Measurements from ENCODE around the gene AP2A2.

The AP2A2 gene

GRCh38 chr11:991711-992307, 66.1 kb downstream of the AP2A2 start:
- DNase-seq (ENCODE audit: extremely low read depth, low read depth): no peak
- TF ChIP-seq CTCF (IDR thresholded peaks at IDR 0.05; ENCODE audit: low read depth, low read length): no peak

GRCh38 chr11:992577-992976, 66.9 kb downstream of the AP2A2 start:
- no peak for TF ChIP-seq CTCF (IDR thresholded peaks at IDR 0.05; ENCODE audit: low read depth, low read length)
- no peak for DNase-seq (ENCODE audit: extremely low read depth, low read depth)

- DNase-seq (ENCODE audit: extremely low read depth, low read depth): no peak
- TF ChIP-seq CTCF (IDR thresholded peaks at IDR 0.05; ENCODE audit: low read depth, low read length): no peak
Measured at GRCh38 chr11:993632-994167, 68.0 kb downstream of the AP2A2 start.

- no peak for TF ChIP-seq CTCF (IDR thresholded peaks at IDR 0.05; ENCODE audit: low read depth, low read length)
- DNase-seq (ENCODE audit: extremely low read depth, low read depth): no peak
Measured at GRCh38 chr11:995044-995751, 69.5 kb downstream of the AP2A2 start.

- TF ChIP-seq CTCF (IDR thresholded peaks at IDR 0.05; ENCODE audit: low read depth, low read length): no peak
- no peak for DNase-seq (ENCODE audit: extremely low read depth, low read depth)
Measured at GRCh38 chr11:995752-996420, 70.2 kb downstream of the AP2A2 start.

GRCh38 chr11:996681-997080, 71.0 kb downstream of the AP2A2 start:
- TF ChIP-seq CTCF (IDR thresholded peaks at IDR 0.05; ENCODE audit: low read depth, low read length): no peak
- no peak for DNase-seq (ENCODE audit: extremely low read depth, low read depth)

GRCh38 chr11:997907-998306, 72.2 kb downstream of the AP2A2 start:
- DNase-seq (ENCODE audit: extremely low read depth, low read depth): no peak
- TF ChIP-seq CTCF (IDR thresholded peaks at IDR 0.05; ENCODE audit: low read depth, low read length): no peak

All from AG09319 (cell line).